SK-N-MC (cell line): Measurements from ENCODE around the gene PDK1.
"Not testable (repeated sequence)": the region's sequence is repeated elsewhere in the genome, so short reads cannot be mapped to it uniquely, and the experiment has no call there.

Experiments
- EZH2 ChIP-seq: fragments of 200-600 bp; sonication (generic); IDR thresholded peaks from one replicate; pipeline ENCODE4 v1.6.1; 2017; ENCODE audit warnings: antibody characterized with exemption
- FOXP2 ChIP-seq: optimal IDR thresholded peaks from 2 replicates; pipeline ENCODE3; 2011; ENCODE audit warnings: mild to moderate bottlenecking, moderate library complexity; ENCODE audit not compliant: insufficient read depth; ENCODE audit errors: extremely low read length, control extremely low read depth
- POLR2AphosphoS5 ChIP-seq: IDR thresholded peaks from 2 replicates; pipeline ENCODE4 v1.6.1; 2012; ENCODE audit warnings: mild to moderate bottlenecking, low read depth, low read length, borderline replicate concordance

DNA sequence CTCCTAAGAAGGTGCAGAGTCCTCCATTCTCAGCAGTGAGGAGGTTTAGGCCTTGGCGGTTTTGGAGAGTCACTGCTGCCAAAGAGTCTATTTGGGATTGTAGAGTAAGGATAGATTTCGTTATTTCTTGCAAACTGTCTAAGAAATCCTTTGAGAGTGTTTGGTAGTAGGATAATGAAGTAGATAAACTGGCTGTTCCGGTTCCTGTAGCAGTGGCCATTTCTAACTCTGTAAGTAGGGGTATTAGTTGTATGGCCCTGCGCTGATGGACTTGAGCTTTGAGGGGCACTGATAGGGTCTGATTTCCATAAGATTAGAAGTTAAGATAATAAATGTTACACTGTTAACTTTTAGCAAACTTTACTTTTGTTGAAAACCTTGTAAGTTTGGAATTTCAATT, 35.5 kb downstream of the PDK1 start:
- not testable (repeated sequence) for TF ChIP-seq EZH2, POLR2AphosphoS5, FOXP2
